ENCODE data around the gene NEDD4L. TPM values are rescaled to one million over a fixed set of nuclear protein-coding genes. Genes with fewer than 3 reads are reported as not detected.

NEDD4L gene
- total and polyA plus RNA-seq, 4 donors, result 40.2 to 308 (median 148) TPM

DNA sequence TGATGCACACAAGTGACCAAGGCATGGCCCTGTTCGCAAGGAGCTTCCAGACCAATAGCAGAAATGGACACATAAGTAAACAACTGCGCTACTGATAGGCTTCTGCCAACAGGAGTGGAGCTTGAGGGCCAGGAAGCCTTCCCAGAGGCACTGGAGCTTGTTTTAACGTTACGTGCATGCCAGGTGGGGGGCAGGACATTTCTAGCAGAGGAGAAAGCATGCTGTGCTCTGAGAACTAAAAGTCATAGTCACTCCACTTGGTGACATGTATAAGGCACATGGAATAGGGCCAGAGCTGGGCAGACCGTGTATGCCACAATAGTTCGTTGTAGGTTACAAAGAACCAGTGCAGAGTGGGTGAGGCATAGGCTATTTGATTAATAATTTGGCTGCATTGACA is 184.2 kb downstream of the NEDD4L start:
- H3K4me1 ChIP-seq (ENCODE audit: control insufficient read depth in 5 of 5, insufficient read depth in 5 of 5, low read length in 5 of 5), result peaks cover 9 to 36% (median 19%) of the 10 kb centered on the region in 5 donors
- H3K36me3 ChIP-seq (ENCODE audit: control insufficient read depth in 4 of 4, insufficient read depth in 4 of 4, low read length in 4 of 4), result peaks cover 0 to 3% (median 0%) of the 10 kb centered on the region in 4 donors
- DNase-seq, result no peak
- H3K4me3 ChIP-seq, result no peak overlapping the region
- ATAC-seq (ENCODE audit: insufficient read depth, low FRiP score), result no peak
- peak overlapping the region in 1 of 2 donors; percentile 42 for H3K27ac ChIP-seq (ENCODE audit: low read depth in 1 of 2, low read length in 1 of 2)
- WGBS, 2 donors, result 67 to 85% methylated on average over 6 of the region's 6 CpGs
- H3K9ac ChIP-seq (ENCODE audit: insufficient read depth in 1 of 2, low read length in 2 of 2), result no peak overlapping the region
- H3K9me3 ChIP-seq (ENCODE audit: control insufficient read depth in 4 of 4, insufficient read depth in 3 of 4, low read length in 3 of 4), result no peaks in the 10 kb centered on the region
- H3K27me3 ChIP-seq (ENCODE audit: control insufficient read depth in 3 of 3, insufficient read depth in 3 of 3, low read length in 2 of 3), result no peaks in the 10 kb centered on the region
- no peak for TF ChIP-seq CTCF (IDR thresholded peaks at IDR 0.05; ENCODE audit: control extremely low read depth, extremely low read depth)

GRCh38 chr18:58228762-58229161 is 184.7 kb downstream of the NEDD4L start:
- Histone ChIP-seq H3K36me3 (ENCODE audit: control insufficient read depth in 4 of 4, insufficient read depth in 4 of 4, low read length in 4 of 4) (peaks cover 0 to 3% (median 0%) of the 10 kb centered on the region in 4 donors), H3K9me3 (ENCODE audit: control insufficient read depth in 4 of 4, insufficient read depth in 3 of 4, low read length in 3 of 4) (no peaks in the 10 kb centered on the region), H3K9ac (ENCODE audit: insufficient read depth in 1 of 2, low read length in 2 of 2) (no peak overlapping the region), H3K4me1 (ENCODE audit: control insufficient read depth in 5 of 5, insufficient read depth in 5 of 5, low read length in 5 of 5) (peaks cover 6 to 33% (median 13%) of the 10 kb centered on the region in 5 donors), H3K27me3 (ENCODE audit: control insufficient read depth in 3 of 3, insufficient read depth in 3 of 3, low read length in 2 of 3) (no peaks in the 10 kb centered on the region), H3K27ac (ENCODE audit: low read depth in 1 of 2, low read length in 1 of 2) (peak overlapping the region in 1 of 2 donors; percentile 42), H3K4me3 (no peak overlapping the region)
- WGBS, 2 donors, result 76 to 88% methylated on average over 7 of the region's 7 CpGs
- no peak for TF ChIP-seq CTCF (IDR thresholded peaks at IDR 0.05; ENCODE audit: control extremely low read depth, extremely low read depth)
- DNase-seq (no peak), ATAC-seq (ENCODE audit: insufficient read depth, low FRiP score) (no peak)

DNA sequence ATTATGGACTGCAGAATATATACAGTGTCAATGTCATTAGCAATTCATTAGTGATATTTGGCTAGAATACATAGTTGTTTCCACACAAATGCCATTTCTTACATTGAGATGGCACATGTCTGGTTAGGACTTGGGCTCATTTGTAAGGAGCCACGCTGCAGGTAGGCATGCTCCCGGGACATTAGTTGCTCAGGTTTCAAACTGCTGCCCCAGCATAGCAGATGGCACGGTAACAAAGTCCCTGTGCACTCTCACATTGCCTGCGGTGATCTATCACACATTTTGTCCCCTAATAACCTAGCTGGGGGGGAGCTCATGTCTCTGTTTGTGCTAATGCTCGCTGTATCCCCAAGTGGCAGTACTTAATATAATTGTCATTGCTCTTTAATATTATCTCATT is 185.1 kb downstream of the NEDD4L start:
- Histone ChIP-seq H3K36me3 (ENCODE audit: control insufficient read depth in 4 of 4, insufficient read depth in 4 of 4, low read length in 4 of 4) (peaks cover 0 to 3% (median 0%) of the 10 kb centered on the region in 4 donors), H3K4me1 (ENCODE audit: control insufficient read depth in 5 of 5, insufficient read depth in 5 of 5, low read length in 5 of 5) (peaks cover 4 to 33% (median 9%) of the 10 kb centered on the region in 5 donors), H3K27me3 (ENCODE audit: control insufficient read depth in 3 of 3, insufficient read depth in 3 of 3, low read length in 2 of 3) (no peaks in the 10 kb centered on the region), H3K9ac (ENCODE audit: insufficient read depth in 1 of 2, low read length in 2 of 2) (no peak overlapping the region), H3K9me3 (ENCODE audit: control insufficient read depth in 4 of 4, insufficient read depth in 3 of 4, low read length in 3 of 4) (no peaks in the 10 kb centered on the region), H3K27ac (ENCODE audit: low read depth in 1 of 2, low read length in 1 of 2) (no peak overlapping the region), H3K4me3 (no peak overlapping the region)
- ATAC-seq (ENCODE audit: insufficient read depth, low FRiP score), result no peak
- no peak for DNase-seq
- no peak for TF ChIP-seq CTCF (IDR thresholded peaks at IDR 0.05; ENCODE audit: control extremely low read depth, extremely low read depth)
- WGBS, 2 donors, result 76 to 87% methylated on average over 5 of the region's 5 CpGs

All from lung (tissue), 12 donors.